PC-9 (cell line): ENCODE measurements around the gene POLR2A. TPM values are rescaled to one million over a fixed set of nuclear protein-coding genes. Genes with fewer than 3 reads are reported as not detected.

ENCODE experiments used
- BruUV-seq: library from RNA; stranded (reverse); fragments of 400-500 nt; replicated peaks from 2 replicates; lab custom pipeline; 2021; lab: Mats Ljungman, UMichigan
- CTCF ChIA-PET: fragments of 300-600 bp; sonication (Branson Sonifier 250); formaldehyde crosslinking; loops from one replicate; lab custom pipeline; 2022; ENCODE audit warnings: antibody characterized with exemption; lab: Charles Lee
- POLR2A ChIA-PET: fragments of 300-600 bp; sonication (Branson Sonifier 250); formaldehyde crosslinking; loops from one replicate; lab custom pipeline; 2022; ENCODE audit warnings: antibody characterized with exemption; ENCODE audit not compliant: unreplicated experiment; lab: Charles Lee
- DNase-seq, 2 experiments: peaks; one replicate each; pipeline versions ENCODE4 v3.0.0 to v3.0.0-alpha.2; 2015 to 2022; ENCODE audit warnings: mixed read lengths in 1 of 2
- H2AFZ ChIP-seq: fragments of 200-600 bp; sonication (generic); 2 replicates; pipeline ENCODE4 v1.8.1; 2017; ENCODE audit warnings: antibody characterized with exemption
- H3F3A ChIP-seq: fragments of 200-600 bp; sonication (generic); 2 replicates; pipeline ENCODE4 v1.8.1; 2017; ENCODE audit warnings: antibody characterized with exemption, mild to moderate bottlenecking, low read depth; ENCODE audit not compliant: insufficient read depth
- H3K27ac ChIP-seq: fragments of 200-600 bp; sonication (generic); 2 replicates; pipeline ENCODE4 v1.6.1; 2016; ENCODE audit warnings: mixed run types
- H3K27me3 ChIP-seq: fragments of 200-600 bp; sonication (generic); 2 replicates; pipeline ENCODE4 v1.6.1; 2016; ENCODE audit warnings: low read depth, mixed run types; ENCODE audit not compliant: insufficient read depth
- H3K36me3 ChIP-seq: fragments of 200-600 bp; sonication (generic); 2 replicates; pipeline ENCODE4 v1.6.1; 2016; ENCODE audit warnings: low read depth, mixed run types
- H3K4me1 ChIP-seq: fragments of 200-600 bp; sonication (generic); replicated peaks from 2 replicates; pipeline ENCODE4 v1.6.1; 2016; ENCODE audit warnings: mixed run types; ENCODE audit not compliant: insufficient read depth
- H3K4me2 ChIP-seq: fragments of 200-600 bp; sonication (generic); 2 replicates; pipeline ENCODE4 v1.6.1; 2017; ENCODE audit warnings: mixed run types
- H3K4me3 ChIP-seq: fragments of 200-600 bp; sonication (generic); 2 replicates; pipeline ENCODE4 v1.6.1; 2016; ENCODE audit warnings: mixed run types
- H3K79me2 ChIP-seq: fragments of 200-600 bp; sonication (generic); 2 replicates; pipeline ENCODE4 v1.6.1; 2017; ENCODE audit warnings: low read depth, mixed run types
- H3K9me2 ChIP-seq: fragments of 200-600 bp; sonication (generic); 2 replicates; pipeline ENCODE4 v1.8.1; 2017; ENCODE audit warnings: mild to moderate bottlenecking; ENCODE audit not compliant: insufficient read depth
- H3K9me3 ChIP-seq: fragments of 200-600 bp; sonication (generic); 2 replicates; pipeline ENCODE4 v1.8.1; 2016; ENCODE audit warnings: low read depth; ENCODE audit not compliant: insufficient read depth
- H4K20me1 ChIP-seq: fragments of 200-600 bp; sonication (generic); 2 replicates; pipeline ENCODE4 v1.8.1; 2017; ENCODE audit not compliant: insufficient read depth
- EZH2 ChIP-seq: fragments of 200-600 bp; sonication (generic); IDR thresholded peaks from 2 replicates; pipeline ENCODE4 v1.8.0; 2017; ENCODE audit warnings: antibody characterized with exemption, low read depth
- intact Hi-C: fragments of 100-400 bp; cut with micrococcal nuclease; formaldehyde crosslinking; loops from one replicate; pipeline ENCODE4 v1.10.0; 2022; ENCODE audit not compliant: unreplicated experiment
- total RNA-seq: library from RNA; stranded (reverse); gene quantifications from 2 replicates; pipeline ENCODE4 v1.2.3, GENCODE V29; 2021
- TF ChIP-seq, protein P1 (sequence below): fragments of 200-600 bp; sonication (generic); conservative IDR thresholded peaks from 2 replicates; pipeline ENCODE4 v1.6.1; 2017; ENCODE audit warnings: mixed run types, antibody characterized with exemption, mild to moderate bottlenecking, moderate library complexity

The POLR2A gene
- total RNA-seq, 1 experiment from 2014 or later, result 149 TPM

DNA sequence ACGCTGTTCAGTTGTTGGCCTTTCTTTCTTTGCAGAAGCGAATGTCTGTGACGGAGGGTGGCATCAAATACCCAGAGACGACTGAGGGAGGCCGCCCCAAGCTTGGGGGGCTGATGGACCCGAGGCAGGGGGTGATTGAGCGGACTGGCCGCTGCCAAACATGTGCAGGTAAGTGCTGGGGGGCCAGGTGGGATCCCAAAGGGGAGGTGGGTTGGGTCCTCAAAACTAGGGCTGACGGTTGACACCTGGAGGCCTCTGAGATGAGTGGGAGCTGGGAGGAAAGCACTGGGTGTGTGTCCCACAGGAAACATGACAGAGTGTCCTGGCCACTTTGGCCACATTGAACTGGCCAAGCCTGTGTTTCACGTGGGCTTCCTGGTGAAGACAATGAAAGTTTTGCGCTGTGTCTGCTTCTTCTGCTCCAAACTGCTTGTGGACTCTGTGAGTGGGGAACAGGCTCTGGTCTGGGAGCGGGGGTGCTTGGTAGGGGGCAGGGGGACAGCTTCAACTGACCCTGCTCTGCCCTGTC is 11.8 kb downstream of the POLR2A start:
- Histone ChIP-seq H3K4me1 (no peaks in the 10 kb centered on the region), H3K9me2 (no peaks in the 10 kb centered on the region), H3K27me3 (no peaks in the 10 kb centered on the region), H3K9me3 (no peaks in the 10 kb centered on the region), H3K79me2 (peaks cover 37% of the 10 kb centered on the region), H3K4me2 (no peak overlapping the region), H3K27ac (no peak overlapping the region), H2AFZ (no peak overlapping the region), H3K36me3 (0 out of 2 replicates have a peak, but pooled peaks cover 2% of the 10 kb centered on the region), H4K20me1 (peaks cover 21% of the 10 kb centered on the region), H3K4me3 (no peak overlapping the region), H3F3A (no peaks in the 10 kb centered on the region)
- ChIA-PET POLR2A (no interaction called here), CTCF (no interaction called here)
- no TSS peak for BruUV-seq
- intact Hi-C loops, result no loop called here
- TF ChIP-seq EZH2, result no peak
- TF ChIP-seq, protein P1, sequence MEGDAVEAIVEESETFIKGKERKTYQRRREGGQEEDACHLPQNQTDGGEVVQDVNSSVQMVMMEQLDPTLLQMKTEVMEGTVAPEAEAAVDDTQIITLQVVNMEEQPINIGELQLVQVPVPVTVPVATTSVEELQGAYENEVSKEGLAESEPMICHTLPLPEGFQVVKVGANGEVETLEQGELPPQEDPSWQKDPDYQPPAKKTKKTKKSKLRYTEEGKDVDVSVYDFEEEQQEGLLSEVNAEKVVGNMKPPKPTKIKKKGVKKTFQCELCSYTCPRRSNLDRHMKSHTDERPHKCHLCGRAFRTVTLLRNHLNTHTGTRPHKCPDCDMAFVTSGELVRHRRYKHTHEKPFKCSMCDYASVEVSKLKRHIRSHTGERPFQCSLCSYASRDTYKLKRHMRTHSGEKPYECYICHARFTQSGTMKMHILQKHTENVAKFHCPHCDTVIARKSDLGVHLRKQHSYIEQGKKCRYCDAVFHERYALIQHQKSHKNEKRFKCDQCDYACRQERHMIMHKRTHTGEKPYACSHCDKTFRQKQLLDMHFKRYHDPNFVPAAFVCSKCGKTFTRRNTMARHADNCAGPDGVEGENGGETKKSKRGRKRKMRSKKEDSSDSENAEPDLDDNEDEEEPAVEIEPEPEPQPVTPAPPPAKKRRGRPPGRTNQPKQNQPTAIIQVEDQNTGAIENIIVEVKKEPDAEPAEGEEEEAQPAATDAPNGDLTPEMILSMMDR, result no peak
- DNase-seq, result no peak

DNA sequence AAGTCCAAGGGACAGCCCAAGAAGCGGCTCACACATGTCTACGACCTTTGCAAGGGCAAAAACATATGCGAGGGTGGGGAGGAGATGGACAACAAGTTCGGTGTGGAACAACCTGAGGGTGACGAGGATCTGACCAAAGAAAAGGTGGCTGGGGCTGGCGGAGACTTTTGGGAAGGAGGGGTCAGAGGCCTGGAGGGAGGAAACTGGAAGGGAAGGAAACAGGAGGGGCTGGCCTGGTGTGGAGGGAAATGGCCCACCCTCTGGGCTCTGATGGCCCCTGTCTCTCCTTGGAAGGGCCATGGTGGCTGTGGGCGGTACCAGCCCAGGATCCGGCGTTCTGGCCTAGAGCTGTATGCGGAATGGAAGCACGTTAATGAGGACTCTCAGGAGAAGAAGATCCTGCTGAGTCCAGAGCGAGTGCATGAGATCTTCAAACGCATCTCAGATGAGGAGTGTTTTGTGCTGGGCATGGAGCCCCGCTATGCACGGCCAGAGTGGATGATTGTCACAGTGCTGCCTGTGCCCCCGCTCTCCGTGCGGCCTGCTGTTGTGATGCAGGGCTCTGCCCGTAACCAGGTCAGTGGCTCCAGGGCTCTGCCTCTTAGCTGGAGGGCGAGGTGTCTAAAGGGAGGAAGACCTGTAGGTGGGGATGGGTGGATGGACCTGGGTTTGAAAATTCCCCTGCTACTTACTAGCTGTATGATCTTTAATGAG is 12.5 kb downstream of the POLR2A start:
- peaks cover 14% of the 10 kb centered on the region for H4K20me1 ChIP-seq
- ChIA-PET POLR2A (no interaction called here), CTCF (no interaction called here)

DNA sequence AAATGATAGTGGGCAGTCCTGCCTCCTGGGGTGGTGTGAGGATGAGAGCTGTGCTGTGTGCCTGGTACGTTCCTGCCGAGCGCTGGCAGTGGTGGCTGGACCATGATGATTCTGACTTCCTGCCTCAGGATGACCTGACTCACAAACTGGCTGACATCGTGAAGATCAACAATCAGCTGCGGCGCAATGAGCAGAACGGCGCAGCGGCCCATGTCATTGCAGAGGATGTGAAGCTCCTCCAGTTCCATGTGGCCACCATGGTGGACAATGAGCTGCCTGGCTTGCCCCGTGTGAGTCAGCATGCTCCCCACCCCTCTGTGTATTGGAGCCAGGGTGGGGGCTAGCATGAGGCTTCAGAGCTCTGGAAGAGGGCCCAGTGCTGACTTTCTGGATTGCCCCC is 13.1 kb downstream of the POLR2A start:
- Histone ChIP-seq H3K79me2 (peaks cover 25% of the 10 kb centered on the region), H3K9me2 (no peaks in the 10 kb centered on the region), H3K4me1 (no peaks in the 10 kb centered on the region), H3K27ac (no peak overlapping the region), H3K36me3 (no peaks in the 10 kb centered on the region), H3K9me3 (no peaks in the 10 kb centered on the region), H3K4me2 (no peak overlapping the region), H3K4me3 (no peak overlapping the region), H2AFZ (no peak overlapping the region), H3F3A (no peaks in the 10 kb centered on the region), H4K20me1 (peaks cover 8% of the 10 kb centered on the region), H3K27me3 (no peaks in the 10 kb centered on the region)
- no TSS peak for BruUV-seq
- CTCF ChIA-PET, result interaction anchor here (0.5 kb wide), 1 partner anchor 110 kb away, joined by 5 read pairs; no protein-coding TSS in a partner anchor
- intact Hi-C loops, result no loop called here
- POLR2A ChIA-PET, result no interaction called here
- no peak for DNase-seq
- TF ChIP-seq, protein P1, result no peak
- TF ChIP-seq EZH2, result no peak

More for the DNA sequence above, 12.5 kb downstream of the POLR2A start:
- no peak overlapping the region for H3K4me3 ChIP-seq
- intact Hi-C loops, result no loop called here
- no peak overlapping the region for H2AFZ ChIP-seq
- TF ChIP-seq, protein P1, result no peak
- TF ChIP-seq EZH2, result no peak
- DNase-seq, result no peak
- no peaks in the 10 kb centered on the region for H3F3A ChIP-seq
- no peaks in the 10 kb centered on the region for H3K4me1 ChIP-seq
- no peak overlapping the region for H3K4me2 ChIP-seq
- no peaks in the 10 kb centered on the region for H3K27me3 ChIP-seq
- H3K36me3 ChIP-seq, result no peaks in the 10 kb centered on the region
- H3K79me2 ChIP-seq, result peaks cover 30% of the 10 kb centered on the region
- no peak overlapping the region for H3K27ac ChIP-seq
- no peaks in the 10 kb centered on the region for H3K9me2 ChIP-seq
- H3K9me3 ChIP-seq, result no peaks in the 10 kb centered on the region
- BruUV-seq, result no TSS peak
